Measurements from ENCODE around the gene LRRC28. TPM values are rescaled to one million over a fixed set of nuclear protein-coding genes. Genes with fewer than 3 reads are reported as not detected.

LRRC28 gene
- total RNA-seq, 2 experiments from 2014 or later = 12.5 to 14.4 TPM

DNA sequence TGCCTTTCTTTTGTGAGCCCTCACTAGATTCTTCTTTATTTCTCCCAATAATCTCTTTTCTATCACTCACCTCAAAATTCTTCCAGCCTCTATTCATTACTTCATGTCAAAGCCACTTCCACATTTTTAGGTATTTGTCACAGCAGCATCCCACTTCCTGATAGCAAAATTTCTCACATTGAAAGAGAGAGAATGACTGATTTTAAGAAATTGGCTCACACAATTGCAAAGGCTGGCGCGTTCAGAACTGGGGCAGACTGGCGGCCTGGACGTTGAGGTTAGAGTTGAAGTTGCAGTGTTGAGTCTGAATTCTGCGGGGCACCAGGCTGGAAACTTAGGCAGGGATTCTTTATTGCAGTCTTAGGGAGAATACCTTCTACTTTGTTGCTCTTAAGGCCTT, 117.9 kb downstream of the LRRC28 start:
- Mint-ChIP-seq H3K36me3 (ENCODE audit: low read depth) (peaks cover 59% of the 10 kb centered on the region), H3K9me3 (peaks cover 3% of the 10 kb centered on the region), H3K27ac (no peak overlapping the region), H3K27me3 (no peaks in the 10 kb centered on the region), H3K4me3 (no peak overlapping the region), H3K4me1 (ENCODE audit: low read depth) (peaks cover 13% of the 10 kb centered on the region)
- Histone ChIP-seq H3K4me3 (ENCODE audit: low read length) (no peak overlapping the region), H3K9me3 (ENCODE audit: control insufficient read depth in 1 of 2, insufficient read depth in 1 of 2, low read length in 2 of 2) (peaks cover 0 to 3% of the 10 kb centered on the region in 2 experiments), H3K36me3 (ENCODE audit: insufficient read depth, low read length) (no peaks in the 10 kb centered on the region), H3K27ac (ENCODE audit: low read depth in 1 of 2, low read length in 2 of 2) (no peak overlapping the region), H3K4me1 (ENCODE audit: insufficient read depth, low read length) (peaks cover 4% of the 10 kb centered on the region), H3K27me3 (ENCODE audit: control insufficient read depth in 1 of 2, insufficient read depth in 2 of 2, low read length in 2 of 2) (no peaks in the 10 kb centered on the region)
- intact Hi-C loops (cut with DNase I, micrococcal nuclease) = no loop called here
- TF ChIP-seq CTCF (IDR thresholded peaks at IDR 0.05) = no peak
- CTCF ChIA-PET = no interaction called here
- no peak for ATAC-seq (ENCODE audit: poor library complexity)
- DNase-seq = no peak
- POLR2A ChIA-PET = no interaction called here

- peaks cover 13% of the 10 kb centered on the region for H3K4me1 Mint-ChIP-seq (ENCODE audit: low read depth)
- intact Hi-C loops (cut with DNase I, micrococcal nuclease) = no loop called here
- H3K9me3 Mint-ChIP-seq = peaks cover 11% of the 10 kb centered on the region
- no peak for TF ChIP-seq CTCF (IDR thresholded peaks at IDR 0.05)
- H3K36me3 Mint-ChIP-seq (ENCODE audit: low read depth) = peaks cover 62% of the 10 kb centered on the region
- no peaks in the 10 kb centered on the region for H3K27me3 Mint-ChIP-seq
- H3K4me3 Mint-ChIP-seq = no peak overlapping the region
- H3K4me1 ChIP-seq (ENCODE audit: insufficient read depth, low read length) = peaks cover 4% of the 10 kb centered on the region
- H3K27ac Mint-ChIP-seq = peak overlapping the region; percentile 18
- H3K4me3 ChIP-seq (ENCODE audit: low read length) = no peak overlapping the region
- H3K27ac ChIP-seq (ENCODE audit: low read depth in 1 of 2, low read length in 2 of 2) = peak overlapping the region in 1 of 2 donors; percentile 10
- no peaks in the 10 kb centered on the region for H3K36me3 ChIP-seq (ENCODE audit: insufficient read depth, low read length)
- DNase-seq (no peak), ATAC-seq (ENCODE audit: poor library complexity) (no peak)
- CTCF ChIA-PET = interaction anchor here (1.4 kb wide), 1 partner anchor 333 kb away, joined by 3 read pairs; no protein-coding TSS in a partner anchor
- POLR2A ChIA-PET = interaction anchor here (1.2 kb wide), 1 partner anchor 194 kb away, joined by 4 read pairs; the partner anchor contains the start of gene MEF2A
- H3K27me3 ChIP-seq (ENCODE audit: control insufficient read depth in 1 of 2, insufficient read depth in 2 of 2, low read length in 2 of 2) = no peaks in the 10 kb centered on the region
- peaks cover 0 to 8% of the 10 kb centered on the region in 2 experiments for H3K9me3 ChIP-seq (ENCODE audit: control insufficient read depth in 1 of 2, insufficient read depth in 1 of 2, low read length in 2 of 2)
Observed at GRCh38 chr15:99371180-99372103, 120.2 kb downstream of the LRRC28 start.

GRCh38 chr15:99385005-99385669, 133.9 kb downstream of the LRRC28 start:
- Histone ChIP-seq H3K36me3 (ENCODE audit: insufficient read depth, low read length) (no peaks in the 10 kb centered on the region), H3K27ac (ENCODE audit: low read depth in 1 of 2, low read length in 2 of 2) (no peak overlapping the region), H3K4me3 (ENCODE audit: low read length) (no peak overlapping the region), H3K9me3 (ENCODE audit: control insufficient read depth in 1 of 2, insufficient read depth in 1 of 2, low read length in 2 of 2) (peaks cover 0 to 4% of the 10 kb centered on the region in 2 experiments), H3K27me3 (ENCODE audit: control insufficient read depth in 1 of 2, insufficient read depth in 2 of 2, low read length in 2 of 2) (no peaks in the 10 kb centered on the region), H3K4me1 (ENCODE audit: insufficient read depth, low read length) (peaks cover 17% of the 10 kb centered on the region)
- intact Hi-C loops (cut with DNase I, micrococcal nuclease) = no loop called here
- Mint-ChIP-seq H3K9me3 (no peaks in the 10 kb centered on the region), H3K36me3 (ENCODE audit: low read depth) (peaks cover 5% of the 10 kb centered on the region), H3K27ac (peak overlapping the region; percentile 64), H3K4me1 (ENCODE audit: low read depth) (peaks cover 33% of the 10 kb centered on the region), H3K4me3 (no peak overlapping the region), H3K27me3 (no peaks in the 10 kb centered on the region)
- DNase-seq = peak in 1 of 14 experiments; percentile 39
- ChIA-PET CTCF (no interaction called here), POLR2A (interaction anchor here (1.0 kb wide), 1 partner anchor 319 kb away, joined by 3 read pairs; no protein-coding TSS in a partner anchor)
- TF ChIP-seq CTCF (IDR thresholded peaks at IDR 0.05) = no peak
- ATAC-seq (ENCODE audit: poor library complexity) = no peak
